ENCODE measurements around the gene MFSD6L. TPM values are rescaled to one million over a fixed set of nuclear protein-coding genes. Genes with fewer than 3 reads are reported as not detected.
A peak's percentile ranks its signal among the peaks of the same experiment; 100 is the strongest.

MFSD6L gene
- total RNA-seq, 1 experiment from 2014 or later, result 4.0 TPM

DNA sequence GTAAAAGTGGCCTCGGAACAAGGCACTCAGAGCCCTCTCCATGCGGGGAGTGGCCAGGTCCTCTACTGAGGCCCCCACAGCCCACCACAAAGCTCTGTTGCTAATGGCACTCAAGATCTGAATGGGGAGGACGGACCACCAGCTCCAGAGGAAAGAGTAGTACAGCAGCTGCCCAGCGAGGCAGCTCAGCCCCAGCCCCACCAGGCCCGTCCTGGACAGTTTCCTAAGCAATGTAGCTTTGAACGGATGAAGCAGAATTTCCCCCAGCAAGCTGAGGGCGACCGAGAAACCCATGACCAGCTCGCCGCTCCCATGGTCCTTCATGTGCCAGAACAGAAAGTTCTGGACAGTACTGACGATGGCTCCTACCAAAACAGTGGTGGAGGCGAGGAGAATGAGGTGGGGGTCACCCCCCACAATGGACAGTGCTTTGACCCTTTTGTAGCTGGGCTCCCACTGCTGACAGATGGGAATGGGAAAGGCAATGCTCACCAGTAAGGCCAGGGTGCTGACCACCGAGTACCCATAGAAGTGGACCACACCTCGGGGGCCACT is 1.5 kb downstream of the MFSD6L start:
- TF ChIP-seq, protein P1, sequence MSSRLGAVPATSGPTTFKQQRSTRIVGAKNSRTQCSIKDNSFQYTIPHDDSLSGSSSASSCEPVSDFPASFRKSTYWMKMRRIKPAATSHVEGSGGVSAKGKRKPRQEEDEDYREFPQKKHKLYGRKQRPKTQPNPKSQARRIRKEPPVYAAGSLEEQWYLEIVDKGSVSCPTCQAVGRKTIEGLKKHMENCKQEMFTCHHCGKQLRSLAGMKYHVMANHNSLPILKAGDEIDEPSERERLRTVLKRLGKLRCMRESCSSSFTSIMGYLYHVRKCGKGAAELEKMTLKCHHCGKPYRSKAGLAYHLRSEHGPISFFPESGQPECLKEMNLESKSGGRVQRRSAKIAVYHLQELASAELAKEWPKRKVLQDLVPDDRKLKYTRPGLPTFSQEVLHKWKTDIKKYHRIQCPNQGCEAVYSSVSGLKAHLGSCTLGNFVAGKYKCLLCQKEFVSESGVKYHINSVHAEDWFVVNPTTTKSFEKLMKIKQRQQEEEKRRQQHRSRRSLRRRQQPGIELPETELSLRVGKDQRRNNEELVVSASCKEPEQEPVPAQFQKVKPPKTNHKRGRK (CRISPR knock-in tag; IDR thresholded peaks at IDR 0.05; ENCODE audit: borderline replicate concordance), result no peak
- TF ChIP-seq, protein P2, sequence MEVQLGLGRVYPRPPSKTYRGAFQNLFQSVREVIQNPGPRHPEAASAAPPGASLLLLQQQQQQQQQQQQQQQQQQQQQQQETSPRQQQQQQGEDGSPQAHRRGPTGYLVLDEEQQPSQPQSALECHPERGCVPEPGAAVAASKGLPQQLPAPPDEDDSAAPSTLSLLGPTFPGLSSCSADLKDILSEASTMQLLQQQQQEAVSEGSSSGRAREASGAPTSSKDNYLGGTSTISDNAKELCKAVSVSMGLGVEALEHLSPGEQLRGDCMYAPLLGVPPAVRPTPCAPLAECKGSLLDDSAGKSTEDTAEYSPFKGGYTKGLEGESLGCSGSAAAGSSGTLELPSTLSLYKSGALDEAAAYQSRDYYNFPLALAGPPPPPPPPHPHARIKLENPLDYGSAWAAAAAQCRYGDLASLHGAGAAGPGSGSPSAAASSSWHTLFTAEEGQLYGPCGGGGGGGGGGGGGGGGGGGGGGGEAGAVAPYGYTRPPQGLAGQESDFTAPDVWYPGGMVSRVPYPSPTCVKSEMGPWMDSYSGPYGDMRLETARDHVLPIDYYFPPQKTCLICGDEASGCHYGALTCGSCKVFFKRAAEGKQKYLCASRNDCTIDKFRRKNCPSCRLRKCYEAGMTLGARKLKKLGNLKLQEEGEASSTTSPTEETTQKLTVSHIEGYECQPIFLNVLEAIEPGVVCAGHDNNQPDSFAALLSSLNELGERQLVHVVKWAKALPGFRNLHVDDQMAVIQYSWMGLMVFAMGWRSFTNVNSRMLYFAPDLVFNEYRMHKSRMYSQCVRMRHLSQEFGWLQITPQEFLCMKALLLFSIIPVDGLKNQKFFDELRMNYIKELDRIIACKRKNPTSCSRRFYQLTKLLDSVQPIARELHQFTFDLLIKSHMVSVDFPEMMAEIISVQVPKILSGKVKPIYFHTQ (CRISPR knock-in tag; IDR thresholded peaks at IDR 0.05), result no peak
- TF ChIP-seq SMAD3 (CRISPR knock-in tag; IDR thresholded peaks at IDR 0.05; ENCODE audit: borderline replicate concordance) (no peak), SMAD4 (CRISPR knock-in tag; IDR thresholded peaks at IDR 0.05) (no peak)
- CTCF ChIA-PET, result interaction anchor here (0.6 to 8.9 kb wide), 11 partner anchors 10 to 724 kb away, joined by 3 to 132 read pairs (median 15); partner anchors contain the start of gene MYH10
- DNase-seq (ENCODE audit: low spot score), result no peak
- ATAC-seq, result no peak
- peaks cover 14% of the 10 kb centered on the region for H3K4me1 Mint-ChIP-seq
- H3K27ac Mint-ChIP-seq, result no peak overlapping the region
- H3K9me3 Mint-ChIP-seq, result no peaks in the 10 kb centered on the region
- peaks cover 4% of the 10 kb centered on the region; the same call in 1 of the 2 replicates for H3K27me3 Mint-ChIP-seq (ENCODE audit: low read depth)
- no peaks in the 10 kb centered on the region for H3K36me3 Mint-ChIP-seq
- H3K4me3 Mint-ChIP-seq, result peak overlapping the region; percentile 81
- POLR2A ChIA-PET, result interaction anchor here (0.6 kb wide), 2 partner anchors 36 to 404 kb away, joined by 3 to 4 read pairs; no protein-coding TSS in a partner anchor

- H3K36me3 Mint-ChIP-seq, result peaks cover 13% of the 10 kb centered on the region
- TF ChIP-seq, protein P3, sequence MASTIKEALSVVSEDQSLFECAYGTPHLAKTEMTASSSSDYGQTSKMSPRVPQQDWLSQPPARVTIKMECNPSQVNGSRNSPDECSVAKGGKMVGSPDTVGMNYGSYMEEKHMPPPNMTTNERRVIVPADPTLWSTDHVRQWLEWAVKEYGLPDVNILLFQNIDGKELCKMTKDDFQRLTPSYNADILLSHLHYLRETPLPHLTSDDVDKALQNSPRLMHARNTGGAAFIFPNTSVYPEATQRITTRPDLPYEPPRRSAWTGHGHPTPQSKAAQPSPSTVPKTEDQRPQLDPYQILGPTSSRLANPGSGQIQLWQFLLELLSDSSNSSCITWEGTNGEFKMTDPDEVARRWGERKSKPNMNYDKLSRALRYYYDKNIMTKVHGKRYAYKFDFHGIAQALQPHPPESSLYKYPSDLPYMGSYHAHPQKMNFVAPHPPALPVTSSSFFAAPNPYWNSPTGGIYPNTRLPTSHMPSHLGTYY (CRISPR knock-in tag; IDR thresholded peaks at IDR 0.05), result no peak
- TF ChIP-seq JAZF1 (CRISPR knock-in tag; IDR thresholded peaks at IDR 0.05) (no peak), MAX (CRISPR knock-in tag; IDR thresholded peaks at IDR 0.05) (no peak), CBFB (CRISPR knock-in tag; IDR thresholded peaks at IDR 0.05; ENCODE audit: low read depth) (no peak), SOX15 (CRISPR knock-in tag; IDR thresholded peaks at IDR 0.05) (no peak), ZNF416 (CRISPR knock-in tag; IDR thresholded peaks at IDR 0.05) (no peak), CREM (CRISPR knock-in tag; IDR thresholded peaks at IDR 0.05) (no peak)
- peaks cover 14% of the 10 kb centered on the region for H3K9me3 Mint-ChIP-seq
- H3K27me3 Mint-ChIP-seq (ENCODE audit: low read depth), result peaks cover 4% of the 10 kb centered on the region; the same call in 1 of the 2 replicates
- ChIA-PET CTCF (interaction anchor here (1.5 to 1.8 kb wide), 2 partner anchors 9 to 38 kb away, joined by 5 to 7 read pairs; no protein-coding TSS in a partner anchor), POLR2A (no interaction called here)
- ATAC-seq (no peak), DNase-seq (ENCODE audit: low spot score) (no peak)
- H3K4me3 Mint-ChIP-seq, result no peak overlapping the region
- H3K4me1 Mint-ChIP-seq, result peaks cover 17% of the 10 kb centered on the region
- H3K27ac Mint-ChIP-seq, result no peak overlapping the region
Measured at GRCh38 chr17:8794636-8795035, 4.5 kb downstream of the MFSD6L start.

DNA sequence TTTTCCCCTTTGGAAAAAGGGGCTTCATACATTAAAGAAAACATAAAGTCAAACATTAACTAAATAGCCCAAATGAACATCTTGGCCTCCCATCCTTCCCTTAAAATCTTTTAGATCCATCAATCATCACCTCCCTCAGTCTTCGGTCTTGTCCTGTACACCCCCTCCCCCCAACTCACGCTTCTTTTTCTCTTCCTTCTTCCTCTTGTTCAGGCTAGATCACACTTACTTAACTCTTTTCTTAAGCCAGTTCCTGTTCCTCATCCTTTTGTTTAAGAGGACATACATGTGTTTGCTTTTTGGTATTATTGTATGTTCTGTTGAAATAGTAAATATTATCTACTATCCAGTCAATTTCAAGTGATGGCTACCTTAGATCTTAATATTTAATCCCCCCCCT is 5.5 kb downstream of the MFSD6L start:
- ATAC-seq (no peak), DNase-seq (ENCODE audit: low spot score) (no peak)
- Mint-ChIP-seq H3K27me3 (ENCODE audit: low read depth) (peaks cover 4% of the 10 kb centered on the region; the same call in 1 of the 2 replicates), H3K4me1 (peaks cover 16% of the 10 kb centered on the region), H3K9me3 (peaks cover 14% of the 10 kb centered on the region), H3K4me3 (no peak overlapping the region), H3K36me3 (peaks cover 13% of the 10 kb centered on the region), H3K27ac (no peak overlapping the region)
- ChIA-PET POLR2A (no interaction called here), CTCF (interaction anchor here (1.5 kb wide), 1 partner anchor 39 kb away, joined by 5 read pairs; no protein-coding TSS in a partner anchor)
- TF ChIP-seq, protein P4, sequence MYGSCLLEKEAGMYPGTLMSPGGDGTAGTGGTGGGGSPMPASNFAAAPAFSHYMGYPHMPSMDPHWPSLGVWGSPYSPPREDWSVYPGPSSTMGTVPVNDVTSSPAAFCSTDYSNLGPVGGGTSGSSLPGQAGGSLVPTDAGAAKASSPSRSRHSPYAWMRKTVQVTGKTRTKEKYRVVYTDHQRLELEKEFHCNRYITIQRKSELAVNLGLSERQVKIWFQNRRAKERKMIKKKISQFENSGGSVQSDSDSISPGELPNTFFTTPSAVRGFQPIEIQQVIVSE (CRISPR knock-in tag; IDR thresholded peaks at IDR 0.05; ENCODE audit: borderline replicate concordance), result no peak
- TF ChIP-seq, protein P5, sequence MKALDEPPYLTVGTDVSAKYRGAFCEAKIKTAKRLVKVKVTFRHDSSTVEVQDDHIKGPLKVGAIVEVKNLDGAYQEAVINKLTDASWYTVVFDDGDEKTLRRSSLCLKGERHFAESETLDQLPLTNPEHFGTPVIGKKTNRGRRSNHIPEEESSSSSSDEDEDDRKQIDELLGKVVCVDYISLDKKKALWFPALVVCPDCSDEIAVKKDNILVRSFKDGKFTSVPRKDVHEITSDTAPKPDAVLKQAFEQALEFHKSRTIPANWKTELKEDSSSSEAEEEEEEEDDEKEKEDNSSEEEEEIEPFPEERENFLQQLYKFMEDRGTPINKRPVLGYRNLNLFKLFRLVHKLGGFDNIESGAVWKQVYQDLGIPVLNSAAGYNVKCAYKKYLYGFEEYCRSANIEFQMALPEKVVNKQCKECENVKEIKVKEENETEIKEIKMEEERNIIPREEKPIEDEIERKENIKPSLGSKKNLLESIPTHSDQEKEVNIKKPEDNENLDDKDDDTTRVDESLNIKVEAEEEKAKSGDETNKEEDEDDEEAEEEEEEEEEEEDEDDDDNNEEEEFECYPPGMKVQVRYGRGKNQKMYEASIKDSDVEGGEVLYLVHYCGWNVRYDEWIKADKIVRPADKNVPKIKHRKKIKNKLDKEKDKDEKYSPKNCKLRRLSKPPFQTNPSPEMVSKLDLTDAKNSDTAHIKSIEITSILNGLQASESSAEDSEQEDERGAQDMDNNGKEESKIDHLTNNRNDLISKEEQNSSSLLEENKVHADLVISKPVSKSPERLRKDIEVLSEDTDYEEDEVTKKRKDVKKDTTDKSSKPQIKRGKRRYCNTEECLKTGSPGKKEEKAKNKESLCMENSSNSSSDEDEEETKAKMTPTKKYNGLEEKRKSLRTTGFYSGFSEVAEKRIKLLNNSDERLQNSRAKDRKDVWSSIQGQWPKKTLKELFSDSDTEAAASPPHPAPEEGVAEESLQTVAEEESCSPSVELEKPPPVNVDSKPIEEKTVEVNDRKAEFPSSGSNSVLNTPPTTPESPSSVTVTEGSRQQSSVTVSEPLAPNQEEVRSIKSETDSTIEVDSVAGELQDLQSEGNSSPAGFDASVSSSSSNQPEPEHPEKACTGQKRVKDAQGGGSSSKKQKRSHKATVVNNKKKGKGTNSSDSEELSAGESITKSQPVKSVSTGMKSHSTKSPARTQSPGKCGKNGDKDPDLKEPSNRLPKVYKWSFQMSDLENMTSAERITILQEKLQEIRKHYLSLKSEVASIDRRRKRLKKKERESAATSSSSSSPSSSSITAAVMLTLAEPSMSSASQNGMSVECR (CRISPR knock-in tag; IDR thresholded peaks at IDR 0.05; ENCODE audit: borderline replicate concordance), result no peak
- no peak for TF ChIP-seq TCF7 (CRISPR knock-in tag; IDR thresholded peaks at IDR 0.05; ENCODE audit: low read depth)
- no peak for TF ChIP-seq SMAD3 (CRISPR knock-in tag; IDR thresholded peaks at IDR 0.05; ENCODE audit: borderline replicate concordance)
- TF ChIP-seq, protein P6, sequence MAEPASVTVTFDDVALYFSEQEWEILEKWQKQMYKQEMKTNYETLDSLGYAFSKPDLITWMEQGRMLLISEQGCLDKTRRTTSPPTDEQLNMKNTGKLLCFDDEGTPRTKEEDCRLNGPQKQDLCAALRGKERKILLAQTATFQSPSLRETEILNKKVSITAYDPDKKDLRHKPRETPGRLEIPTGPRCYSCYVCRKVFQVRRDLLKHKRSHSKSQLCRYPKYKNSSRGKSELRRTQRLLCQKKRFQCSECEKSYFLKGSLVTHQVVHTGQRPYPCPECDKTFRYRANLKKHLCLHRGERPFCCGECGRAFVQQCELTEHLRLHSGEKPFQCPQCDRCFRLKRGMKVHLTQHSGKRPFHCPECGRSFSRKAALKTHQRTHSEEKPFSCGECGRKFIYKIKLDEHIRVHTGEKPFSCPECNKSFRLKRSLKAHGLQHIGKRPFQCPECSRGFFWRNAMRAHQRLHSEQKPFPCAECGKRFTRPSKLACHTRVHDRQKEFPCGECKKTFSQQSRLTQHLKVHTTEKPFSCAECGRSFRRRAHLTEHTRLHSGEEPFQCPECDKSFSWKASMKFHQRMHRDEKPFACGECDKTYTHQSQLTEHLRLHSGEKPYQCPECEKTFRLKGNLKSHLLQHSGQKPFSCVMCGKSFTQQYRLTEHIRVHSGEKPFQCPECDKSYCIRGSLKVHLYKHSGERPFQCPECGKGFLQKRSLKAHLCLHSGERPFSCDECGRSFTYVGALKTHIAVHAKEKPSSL (CRISPR knock-in tag; conservative IDR thresholded peaks at IDR 0.05), result no peak
- TF ChIP-seq OVOL2 (CRISPR knock-in tag; IDR thresholded peaks at IDR 0.05; ENCODE audit: borderline replicate concordance), result no peak

Data from WTC11 (cell line).